NB4 (cell line): ENCODE results near the gene JAZF1.

Source experiments
- CTCF ChIP-seq: IDR thresholded peaks from one replicate; pipeline ENCODE4 v1.5.1; 2012; ENCODE audit warnings: low read depth, low read length
- TF ChIP-seq, protein P1 (sequence below): IDR thresholded peaks from 2 replicates; pipeline ENCODE4 v1.6.1; 2011; ENCODE audit warnings: low read depth, low read length

DNA sequence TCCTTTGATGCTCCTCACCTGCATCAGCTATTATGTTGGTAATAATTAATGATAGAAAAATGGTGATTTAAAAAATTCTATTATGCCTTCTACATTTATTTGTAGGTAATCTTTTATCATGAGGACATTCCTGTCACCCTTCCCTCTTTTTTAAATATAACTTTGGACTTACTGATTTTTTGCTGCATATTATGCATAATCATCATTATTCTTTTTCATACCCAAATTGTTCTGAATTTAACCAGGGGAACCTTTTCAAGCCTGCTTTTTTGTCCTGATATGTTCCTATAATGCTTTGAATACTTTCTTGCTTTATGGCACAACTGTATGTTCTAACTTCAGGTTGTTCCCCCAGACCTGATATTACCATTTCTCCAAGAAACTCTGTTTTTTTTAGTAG, 392.2 kb downstream of the JAZF1 start:
- TF ChIP-seq CTCF = no peak
- TF ChIP-seq, protein P1, sequence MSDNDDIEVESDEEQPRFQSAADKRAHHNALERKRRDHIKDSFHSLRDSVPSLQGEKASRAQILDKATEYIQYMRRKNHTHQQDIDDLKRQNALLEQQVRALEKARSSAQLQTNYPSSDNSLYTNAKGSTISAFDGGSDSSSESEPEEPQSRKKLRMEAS = no peak
